HG03565 (cell line): ENCODE data around the gene LZTFL1.

Source experiments
- ATAC-seq: cut with Tn5 transposase; IDR thresholded peaks from one replicate; pipeline ENCODE4 v1.9.1; 2021; ENCODE audit warnings: mild to moderate bottlenecking, moderate library complexity; ENCODE audit not compliant: unreplicated experiment

Gene LZTFL1

DNA sequence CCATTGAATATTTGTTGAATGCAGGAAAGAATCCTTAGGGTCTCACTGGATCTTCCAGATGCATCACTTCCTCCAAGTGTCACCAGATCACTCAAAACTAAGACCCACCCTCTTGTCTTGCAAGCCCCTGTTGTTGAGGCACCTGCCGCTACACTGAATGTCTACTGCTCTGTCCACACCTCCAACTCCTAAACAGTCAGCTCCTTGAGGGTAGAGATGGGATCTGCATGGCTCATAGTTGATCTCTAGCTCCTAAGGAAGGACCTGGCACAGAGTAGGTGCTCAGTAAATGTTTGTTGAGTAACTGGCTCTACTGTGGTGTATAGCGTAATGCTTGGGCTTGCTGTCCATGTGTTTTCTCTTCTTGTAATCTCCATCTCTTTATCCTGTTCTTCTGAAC lies 54.4 kb downstream of the LZTFL1 start:
- no peak for ATAC-seq

DNA sequence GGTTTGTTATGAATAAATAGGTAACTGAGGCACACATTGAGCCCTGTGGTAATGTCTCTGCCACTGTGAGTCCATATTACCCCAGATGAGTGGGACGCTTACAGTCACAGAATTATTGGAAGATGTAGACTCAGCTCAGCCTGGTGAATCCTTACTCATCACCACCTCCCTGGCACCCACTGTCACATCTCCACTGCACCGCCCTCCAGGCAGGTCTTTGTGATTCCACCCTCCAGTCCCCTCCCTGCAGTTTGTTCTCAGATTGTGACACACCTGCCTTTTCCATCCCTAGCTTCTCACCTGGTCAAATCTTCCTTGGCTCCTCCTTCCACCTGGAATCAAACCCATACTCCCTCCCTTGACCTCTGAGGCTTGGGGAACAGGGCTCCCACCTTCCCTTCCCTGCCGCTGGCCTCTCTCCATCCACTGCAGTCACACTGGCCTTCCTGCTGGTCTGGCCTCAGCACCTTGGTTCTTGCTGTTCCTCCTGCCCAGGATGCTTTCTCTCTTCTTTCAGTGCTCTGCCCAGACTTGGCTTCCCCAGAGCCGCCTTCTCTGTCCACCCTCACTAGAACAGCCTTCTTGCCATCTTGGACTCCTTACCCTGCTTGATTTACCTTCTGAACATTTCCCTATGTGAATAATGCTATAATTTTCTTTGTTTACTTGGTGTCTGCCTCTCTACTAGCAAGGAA lies 55.0 kb downstream of the LZTFL1 start:
- no peak for ATAC-seq

DNA sequence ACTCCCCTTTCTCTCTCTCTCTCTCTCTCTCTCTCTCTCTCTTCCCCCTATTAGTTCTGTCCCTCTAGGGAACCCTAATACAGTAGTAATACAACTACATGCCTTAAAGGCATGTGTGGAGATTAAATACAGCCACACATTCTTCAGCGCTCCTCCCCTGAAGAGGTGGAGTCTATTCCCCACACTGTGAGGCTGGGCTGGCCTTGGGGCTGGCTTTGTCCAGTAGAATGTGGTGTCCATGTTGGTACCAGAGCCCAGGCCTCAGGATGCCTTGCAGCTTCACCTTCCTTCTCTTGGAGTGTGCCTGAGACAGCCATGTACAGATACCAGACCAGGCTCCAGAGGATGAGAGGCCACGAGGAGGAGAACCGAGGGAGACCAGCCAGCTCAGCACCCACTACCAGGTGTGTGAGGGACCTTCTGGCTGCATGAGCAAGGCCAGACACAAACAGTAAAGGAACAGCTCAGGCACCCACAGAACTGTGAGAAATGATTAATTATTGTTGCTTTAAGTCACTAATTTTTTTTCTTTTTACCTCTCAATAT lies 56.2 kb downstream of the LZTFL1 start:
- ATAC-seq: no peak

DNA sequence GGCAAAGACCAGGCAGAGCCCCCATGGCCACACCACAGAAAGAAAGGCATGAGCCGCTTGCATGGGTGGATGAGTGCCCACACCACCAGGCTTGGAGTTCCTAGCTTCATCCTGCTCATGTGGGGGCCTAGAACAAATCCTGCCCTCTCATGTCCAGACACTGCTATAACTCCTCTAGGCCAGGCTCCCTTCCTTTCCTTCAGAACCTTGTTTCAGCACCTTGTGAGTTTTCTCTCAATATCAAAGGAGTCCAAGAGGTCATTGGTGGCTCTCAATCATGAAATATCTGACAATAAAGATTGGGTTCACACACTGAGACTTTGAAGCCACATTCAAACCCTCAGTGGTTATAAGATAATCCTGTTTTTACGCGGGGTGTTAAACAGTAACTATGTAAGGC lies 58.3 kb downstream of the LZTFL1 start:
- ATAC-seq: no peak

DNA sequence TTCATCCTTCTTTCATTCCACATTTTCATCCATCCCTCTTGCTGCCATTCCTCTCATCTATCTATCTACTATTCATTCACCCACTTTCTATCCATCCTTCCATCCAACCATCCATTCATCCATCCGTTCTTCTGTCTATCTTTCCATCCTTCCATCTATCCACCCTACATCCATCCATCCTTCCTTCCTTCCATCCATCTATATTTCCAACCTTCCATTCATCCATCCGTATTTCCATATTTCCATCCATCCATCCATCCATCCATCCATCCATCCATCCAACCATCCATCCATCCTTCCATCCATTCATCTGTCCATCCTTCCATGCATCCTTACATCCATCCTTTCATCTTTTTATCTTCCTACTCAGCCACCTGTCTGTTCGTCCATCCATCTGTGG lies 59.5 kb downstream of the LZTFL1 start:
- no peak for ATAC-seq

DNA sequence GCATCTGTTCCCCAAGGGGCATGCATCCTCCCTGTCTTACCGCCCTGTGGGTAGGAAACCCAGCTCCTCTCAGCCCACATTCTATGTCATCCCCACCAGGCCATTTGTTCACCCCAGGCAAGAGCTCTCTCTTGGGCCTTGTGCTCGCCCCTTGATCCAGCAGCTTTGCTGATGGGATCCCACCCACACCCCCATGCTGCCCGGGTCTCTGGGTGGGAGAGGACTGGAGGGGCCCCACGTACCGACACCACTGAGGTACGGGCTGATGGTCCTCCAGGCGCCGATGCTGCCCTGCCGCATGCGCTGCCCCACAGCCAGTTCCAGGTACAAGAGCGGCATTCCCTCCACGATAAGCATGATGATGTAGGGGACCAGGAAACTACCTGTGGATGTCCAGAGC lies 60.1 kb downstream of the LZTFL1 start:
- no peak for ATAC-seq

DNA sequence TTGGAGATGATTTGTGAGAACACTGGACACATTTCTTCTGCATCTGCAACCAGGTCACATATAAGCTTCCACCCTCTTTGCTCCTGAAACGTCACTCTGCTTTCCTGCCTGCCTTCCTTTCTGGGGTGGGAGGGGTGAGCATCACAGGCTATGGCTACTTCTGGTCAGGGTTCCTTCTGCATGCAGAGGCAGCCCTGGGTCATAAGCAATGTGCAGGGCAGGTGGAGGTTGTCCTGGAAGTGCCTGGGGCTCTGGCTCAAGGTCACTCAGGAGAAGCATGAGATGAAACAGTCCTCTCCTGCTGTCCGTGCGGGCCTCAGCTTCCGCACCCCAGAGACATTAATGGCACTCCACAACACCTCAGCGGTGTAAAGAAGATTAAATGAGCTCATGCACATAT lies 60.6 kb downstream of the LZTFL1 start:
- no peak for ATAC-seq

DNA sequence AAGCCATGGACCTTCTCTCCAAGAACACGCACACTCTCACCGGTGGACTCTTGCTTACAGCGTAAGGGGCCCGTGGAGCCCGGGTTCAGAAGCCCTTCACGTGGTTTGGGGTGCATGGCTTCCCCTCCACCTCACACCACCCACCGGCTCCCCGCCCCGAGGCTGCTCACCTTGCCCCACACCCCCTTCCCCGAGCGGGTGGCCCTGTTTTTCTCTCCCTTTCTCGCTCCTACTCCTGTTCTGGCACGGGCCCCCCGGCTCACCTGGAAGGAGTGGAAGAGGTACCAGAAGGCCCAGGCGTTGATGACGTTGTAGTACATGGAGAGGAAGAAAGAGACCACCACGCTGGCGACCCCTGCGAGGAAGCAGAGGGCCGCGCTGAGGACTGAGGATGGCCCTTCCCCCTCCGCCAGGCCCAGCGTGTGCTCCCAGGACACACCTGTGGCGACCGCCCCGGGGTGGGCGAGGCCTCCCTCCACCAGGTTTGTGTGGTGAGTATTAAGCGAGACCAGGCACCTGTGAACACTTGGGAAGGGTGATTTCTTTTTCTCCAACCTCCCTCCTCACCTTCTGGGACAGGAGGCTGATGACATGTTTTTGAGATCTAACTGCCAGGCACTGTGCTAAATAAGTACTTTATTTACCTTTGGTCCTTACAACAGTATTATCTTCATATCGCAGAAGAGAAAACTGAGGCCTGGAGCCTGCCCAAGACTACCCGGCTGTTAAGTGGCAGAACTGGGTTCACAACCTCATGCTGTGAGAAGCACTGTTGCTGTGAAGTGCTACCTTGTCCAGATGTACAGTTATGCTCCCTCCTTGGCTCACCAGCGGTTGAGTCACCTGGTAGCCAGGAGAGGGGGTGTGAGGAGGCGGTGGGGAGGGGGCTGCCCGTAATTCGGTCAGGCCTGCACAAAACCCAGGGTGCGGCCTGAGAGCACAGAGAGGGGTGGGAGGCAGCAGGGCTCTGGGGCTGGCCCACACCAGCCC lies 61.9 kb downstream of the LZTFL1 start:
- ATAC-seq: no peak

DNA sequence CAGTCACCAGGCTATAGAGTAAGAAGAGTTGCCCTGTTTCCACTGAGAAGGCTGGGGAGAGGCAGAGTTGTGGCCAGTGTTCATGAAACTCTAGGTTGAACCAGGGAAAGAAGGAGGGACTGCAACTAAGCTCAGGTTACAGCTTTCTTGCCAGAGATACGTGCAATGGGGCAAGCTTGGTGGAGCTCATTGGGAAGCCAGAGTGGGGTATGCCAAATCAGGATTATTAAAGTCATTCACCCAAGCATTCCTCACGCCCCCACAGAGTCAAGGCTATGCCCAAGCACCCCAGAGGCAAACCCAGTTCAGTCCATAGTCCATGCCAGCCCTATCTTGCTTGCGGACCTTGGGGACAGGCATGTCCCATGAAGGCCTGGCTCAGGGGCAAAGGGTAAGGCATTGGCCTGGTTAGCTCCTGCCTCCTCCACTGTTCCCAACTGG lies 63.1 kb downstream of the LZTFL1 start:
- no peak for ATAC-seq

DNA sequence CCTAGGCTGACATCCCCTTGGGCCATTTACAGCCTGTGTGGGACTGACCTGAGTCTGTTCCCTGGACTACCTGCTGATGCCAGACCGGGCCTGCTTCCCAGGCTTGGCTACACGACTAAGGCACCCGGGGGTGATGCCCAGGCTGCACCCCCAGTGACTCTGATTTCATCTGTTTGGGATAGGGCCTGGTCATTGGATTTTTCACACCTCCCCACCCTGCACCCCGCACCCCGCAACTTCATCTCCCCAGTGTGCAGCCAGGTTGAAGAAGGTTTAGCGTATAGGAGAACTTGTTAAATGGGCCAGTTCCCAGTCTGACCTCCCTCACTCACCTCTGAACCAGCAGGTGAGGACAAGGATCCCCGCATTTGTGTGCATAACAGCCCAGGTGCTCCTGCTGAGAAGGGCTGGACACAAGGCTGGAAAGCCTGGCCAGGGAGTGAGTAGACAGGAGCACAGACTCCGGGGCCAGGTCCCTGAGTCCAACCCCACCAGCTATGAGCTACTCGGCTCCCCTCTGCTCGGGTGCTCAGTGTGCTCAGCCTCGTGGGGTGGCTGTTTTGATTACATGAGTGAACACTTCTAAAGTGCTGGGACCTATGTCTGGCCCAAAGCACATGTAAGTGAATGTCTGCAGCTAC lies 64.1 kb downstream of the LZTFL1 start:
- ATAC-seq: no peak

DNA sequence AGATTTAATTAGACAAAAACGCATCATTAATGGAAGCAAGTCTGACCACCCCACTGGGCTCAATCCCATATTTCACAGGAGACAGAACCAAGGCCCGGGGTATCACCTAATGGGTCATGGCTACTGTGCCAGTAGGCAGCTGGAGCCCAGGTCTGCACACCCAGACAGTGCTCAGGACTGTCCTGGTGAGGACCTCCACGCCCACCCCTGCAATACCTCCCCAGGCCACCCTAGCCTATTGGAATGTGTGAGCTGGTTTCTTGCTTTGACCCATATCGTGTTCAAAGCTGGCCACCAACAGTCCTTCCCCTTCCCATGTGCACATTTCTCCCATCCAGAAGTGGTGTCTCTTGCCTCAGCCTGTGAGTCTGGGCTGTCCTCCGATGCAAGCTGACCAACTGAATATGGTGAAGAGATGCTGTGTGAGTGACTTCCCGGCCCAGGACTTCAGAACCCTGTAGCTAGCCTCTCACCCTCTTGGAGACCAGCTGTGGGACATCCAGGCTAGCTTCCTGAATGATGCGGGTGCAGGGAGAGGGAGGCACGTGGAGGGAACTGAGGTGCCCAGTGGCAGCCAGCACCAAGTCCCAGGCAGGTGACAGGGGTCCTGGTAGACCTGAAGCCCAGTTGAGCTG lies 64.7 kb downstream of the LZTFL1 start:
- ATAC-seq: no peak

DNA sequence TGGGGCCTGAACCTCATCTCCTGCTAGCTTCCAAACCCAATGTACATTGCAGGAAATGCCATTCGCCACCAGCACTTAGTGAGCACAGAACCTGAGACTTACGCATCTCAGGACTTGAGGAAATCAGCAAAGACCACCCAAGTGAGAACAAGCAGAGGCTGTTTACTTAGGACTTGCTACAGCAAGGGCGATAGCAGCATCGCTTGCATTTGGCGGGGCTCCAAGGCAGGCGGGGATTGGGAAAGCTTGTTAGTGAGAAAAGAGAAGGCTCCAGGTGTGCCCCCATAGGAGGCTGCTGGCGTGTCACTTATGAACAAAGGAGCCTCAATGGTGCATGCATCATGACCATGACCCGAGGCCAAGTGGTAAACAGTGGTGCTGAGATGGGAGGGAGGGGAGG lies 65.3 kb downstream of the LZTFL1 start:
- ATAC-seq: no peak

DNA sequence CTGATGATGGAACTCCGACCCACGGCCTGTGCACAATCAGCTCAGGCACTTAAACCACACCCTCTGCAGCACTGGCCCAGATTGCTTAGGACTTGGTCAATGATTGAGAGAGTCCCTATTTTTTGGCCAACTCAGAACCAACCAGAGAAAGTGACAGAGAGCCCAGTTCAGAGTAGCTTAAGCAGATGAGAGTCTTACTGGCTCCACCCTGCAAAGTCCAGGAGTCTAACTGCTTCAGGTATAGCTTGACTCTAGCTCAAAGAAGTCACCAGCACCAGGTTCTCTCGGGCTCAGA lies 65.7 kb downstream of the LZTFL1 start:
- no peak for ATAC-seq

DNA sequence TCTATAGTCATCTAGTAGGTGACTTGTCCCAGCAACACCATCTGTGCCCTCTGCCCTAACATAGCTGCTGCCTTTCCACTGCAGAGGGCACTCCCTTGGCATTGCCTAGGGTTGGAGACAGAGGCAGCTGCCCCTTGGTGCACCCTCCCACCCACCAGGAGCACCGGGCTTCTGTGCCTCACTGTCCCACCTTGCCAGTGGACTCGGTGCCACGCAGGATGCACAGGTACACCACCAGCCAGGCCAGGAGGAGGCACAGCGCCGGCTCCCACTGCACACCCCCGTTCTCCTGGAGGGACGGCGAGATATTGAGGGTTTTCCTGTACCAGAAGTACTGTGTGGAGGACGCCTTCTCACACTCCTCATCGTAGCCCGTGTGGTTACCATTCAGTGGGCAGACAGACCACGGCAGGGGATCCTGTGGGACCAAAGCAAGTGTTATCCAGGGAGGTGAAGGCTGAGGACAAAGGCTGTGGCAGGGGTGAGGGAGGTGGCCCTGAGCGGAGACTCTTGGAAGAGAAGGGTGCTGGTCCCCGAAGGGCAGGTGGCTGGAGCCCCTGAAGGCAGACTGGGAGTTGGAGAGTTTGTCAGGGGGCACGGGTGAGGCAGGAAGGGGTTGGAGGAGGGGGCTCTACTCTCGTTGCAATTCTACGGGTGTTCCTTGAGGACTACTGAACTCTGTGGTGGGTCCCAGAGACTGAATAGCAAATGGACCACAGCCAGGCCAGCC lies 66.2 kb downstream of the LZTFL1 start:
- no peak for ATAC-seq

DNA sequence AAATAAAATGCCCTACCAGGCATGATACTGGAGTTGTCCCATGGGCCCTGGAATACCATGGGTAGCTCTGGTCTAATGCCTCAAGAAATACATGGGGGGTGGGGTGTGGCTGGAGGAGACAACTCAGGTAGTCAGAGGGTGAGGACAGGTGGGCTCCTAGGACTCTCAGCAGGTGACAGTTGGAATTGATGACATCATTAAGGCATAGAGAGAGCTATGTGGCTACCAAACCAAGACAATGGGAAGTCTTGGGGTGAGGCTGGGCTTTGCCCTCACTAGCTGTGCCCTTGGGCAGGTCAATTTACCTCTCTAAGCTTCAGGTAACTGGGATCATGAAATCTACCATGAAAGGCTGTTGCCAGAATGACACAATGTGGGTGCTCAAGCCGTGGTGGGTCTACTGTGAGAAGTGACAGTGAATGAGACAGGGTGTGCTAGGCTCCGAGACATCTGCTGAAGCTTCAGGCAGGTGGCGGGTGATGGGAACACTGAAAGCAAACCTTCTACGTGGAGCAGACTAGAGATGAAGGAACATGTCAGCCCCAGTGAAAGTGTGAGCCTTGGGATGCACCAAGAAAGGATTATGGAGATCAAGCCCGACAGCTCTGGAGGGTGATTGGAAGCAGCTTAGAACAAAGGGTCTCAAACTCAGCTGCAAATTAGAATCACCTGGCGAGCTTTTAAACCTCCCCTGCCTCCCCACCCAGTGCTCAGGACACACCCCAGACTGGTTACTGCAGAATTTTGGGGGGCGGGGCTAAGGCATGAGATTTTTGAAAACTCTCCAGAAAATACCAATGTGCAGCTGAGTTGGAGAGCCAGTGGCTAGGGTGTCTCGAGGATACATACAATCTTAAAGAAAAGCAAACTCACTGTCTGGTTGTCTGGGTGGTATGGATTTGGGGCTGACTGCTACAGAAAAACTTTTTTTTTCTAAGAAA lies 67.1 kb downstream of the LZTFL1 start:
- ATAC-seq: no peak

DNA sequence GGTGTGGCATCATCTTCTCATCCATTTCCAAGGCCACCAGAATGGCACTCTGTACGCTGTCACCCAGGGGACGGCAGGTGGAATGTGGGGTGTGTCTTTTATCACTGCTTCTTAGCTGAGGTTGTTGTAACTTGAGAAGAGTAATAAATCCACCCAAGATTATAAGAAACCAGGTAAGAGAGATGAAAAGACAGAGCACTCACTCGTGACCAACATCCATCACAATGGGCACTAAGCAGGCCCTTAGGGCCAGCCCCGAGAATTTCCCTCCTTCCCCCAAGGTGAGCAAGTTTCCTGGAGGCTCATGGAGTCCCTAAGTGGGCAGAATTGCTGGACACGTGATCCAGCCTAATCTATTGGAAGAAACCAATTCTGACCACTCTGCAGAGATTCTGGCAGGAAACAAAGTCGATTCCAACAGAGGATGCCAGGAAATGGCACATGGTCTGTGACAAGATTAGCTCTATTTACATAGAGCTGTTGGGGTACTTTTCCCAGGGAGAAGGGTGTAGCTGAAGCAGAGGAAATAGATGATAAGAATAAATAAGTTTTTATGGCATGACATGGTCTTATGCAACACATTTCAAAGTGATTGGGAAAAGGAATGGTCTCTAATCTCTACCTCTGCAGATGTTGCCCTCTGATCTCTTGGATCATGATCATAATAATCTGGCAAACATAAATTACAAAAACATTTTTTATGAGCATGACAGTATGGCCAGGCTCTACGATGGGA lies 68.0 kb downstream of the LZTFL1 start:
- ATAC-seq: no peak
